ENCODE data around the gene SPDEF.

The SPDEF gene

GRCh38 chr6:34570066-34570833 lies 14.1 kb upstream of the SPDEF start:
- Histone ChIP-seq H2AK5ac (ENCODE audit: low read length) (no peak overlapping the region), H4K5ac (ENCODE audit: low read length) (no peak overlapping the region), H3K23ac (ENCODE audit: low read length) (no peak overlapping the region), H3K56ac (ENCODE audit: low read length) (no peak overlapping the region), H3K36me3 (ENCODE audit: control insufficient read depth, insufficient read depth, low read length) (no peaks in the 10 kb centered on the region), H3K4ac (ENCODE audit: low read depth, low read length) (no peak overlapping the region), H3K27ac (ENCODE audit: low read depth, low read length) (no peak overlapping the region), H3K79me1 (ENCODE audit: low read length) (no peaks in the 10 kb centered on the region), H3K9ac (ENCODE audit: low read length) (no peak overlapping the region), H2BK15ac (replicated peaks; ENCODE audit: low read depth) (no peak overlapping the region), H3K4me2 (ENCODE audit: low read length) (no peak overlapping the region), H2BK120ac (ENCODE audit: low read depth, low read length) (no peak overlapping the region), H3K18ac (ENCODE audit: low read length) (no peak overlapping the region), H3K4me1 (ENCODE audit: control insufficient read depth, low read depth, low read length) (peaks cover 2% of the 10 kb centered on the region), H3K79me2 (ENCODE audit: control insufficient read depth, insufficient read depth, low read length) (no peaks in the 10 kb centered on the region), H4K8ac (ENCODE audit: low read depth, low read length) (no peak overlapping the region), H2BK5ac (ENCODE audit: low read length) (no peak overlapping the region), H3K4me3 (ENCODE audit: low read length) (no peak overlapping the region), H3K27me3 (ENCODE audit: insufficient read depth, low read length, poor library complexity) (no peaks in the 10 kb centered on the region)
- no CpG with 5 or more reads among the region's 21 CpGs for WGBS (ENCODE audit: extremely low coverage, insufficient coverage, low lambda C conversion rate)
- DNase-seq, result no peak

DNA sequence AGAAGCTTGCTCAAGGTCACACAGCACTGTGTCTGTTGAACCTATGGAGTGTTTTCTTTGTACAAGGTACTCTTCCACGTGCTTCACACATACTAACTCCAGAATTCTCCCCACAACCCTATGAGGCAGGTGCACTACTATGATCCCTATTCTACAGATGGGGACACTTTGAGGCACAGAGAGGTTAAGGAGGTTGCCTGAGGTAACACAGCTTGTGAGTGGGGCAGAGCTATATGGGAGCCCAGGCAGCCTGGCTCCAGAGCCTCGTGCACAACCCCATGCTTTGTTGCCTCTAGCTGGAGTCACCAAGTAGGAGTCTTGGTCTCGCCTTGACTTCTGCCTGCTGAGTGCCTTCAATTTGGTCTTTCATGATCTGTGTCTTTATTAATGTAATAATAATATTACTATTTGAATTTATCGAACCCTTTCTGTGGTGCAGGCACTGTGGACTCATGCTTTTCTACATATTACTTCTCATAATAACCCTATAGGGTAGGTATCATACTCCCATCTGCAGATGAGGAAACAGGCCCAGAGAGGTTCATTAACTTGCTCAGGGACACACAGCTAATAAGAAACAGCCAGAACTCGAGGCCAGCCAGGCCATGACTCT lies 13.3 kb upstream of the SPDEF start:
- Histone ChIP-seq H2BK15ac (replicated peaks; ENCODE audit: low read depth) (no peak overlapping the region), H3K4me2 (ENCODE audit: low read length) (no peak overlapping the region), H3K4me1 (ENCODE audit: control insufficient read depth, low read depth, low read length) (no peaks in the 10 kb centered on the region), H3K79me1 (ENCODE audit: low read length) (no peaks in the 10 kb centered on the region), H2AK5ac (ENCODE audit: low read length) (no peak overlapping the region), H3K4ac (ENCODE audit: low read depth, low read length) (no peak overlapping the region), H3K18ac (ENCODE audit: low read length) (no peak overlapping the region), H2BK120ac (ENCODE audit: low read depth, low read length) (no peak overlapping the region), H4K5ac (ENCODE audit: low read length) (no peak overlapping the region), H3K56ac (ENCODE audit: low read length) (no peak overlapping the region), H3K79me2 (ENCODE audit: control insufficient read depth, insufficient read depth, low read length) (no peaks in the 10 kb centered on the region), H3K23ac (ENCODE audit: low read length) (no peak overlapping the region), H4K8ac (ENCODE audit: low read depth, low read length) (no peak overlapping the region), H3K27ac (ENCODE audit: low read depth, low read length) (no peak overlapping the region), H3K36me3 (ENCODE audit: control insufficient read depth, insufficient read depth, low read length) (no peaks in the 10 kb centered on the region), H3K4me3 (ENCODE audit: low read length) (no peak overlapping the region), H2BK5ac (ENCODE audit: low read length) (no peak overlapping the region), H3K9ac (ENCODE audit: low read length) (no peak overlapping the region), H3K27me3 (ENCODE audit: insufficient read depth, low read length, poor library complexity) (no peaks in the 10 kb centered on the region)
- WGBS (ENCODE audit: extremely low coverage, insufficient coverage, low lambda C conversion rate), result no CpG with 5 or more reads among the region's 5 CpGs
- DNase-seq, result no peak

DNA sequence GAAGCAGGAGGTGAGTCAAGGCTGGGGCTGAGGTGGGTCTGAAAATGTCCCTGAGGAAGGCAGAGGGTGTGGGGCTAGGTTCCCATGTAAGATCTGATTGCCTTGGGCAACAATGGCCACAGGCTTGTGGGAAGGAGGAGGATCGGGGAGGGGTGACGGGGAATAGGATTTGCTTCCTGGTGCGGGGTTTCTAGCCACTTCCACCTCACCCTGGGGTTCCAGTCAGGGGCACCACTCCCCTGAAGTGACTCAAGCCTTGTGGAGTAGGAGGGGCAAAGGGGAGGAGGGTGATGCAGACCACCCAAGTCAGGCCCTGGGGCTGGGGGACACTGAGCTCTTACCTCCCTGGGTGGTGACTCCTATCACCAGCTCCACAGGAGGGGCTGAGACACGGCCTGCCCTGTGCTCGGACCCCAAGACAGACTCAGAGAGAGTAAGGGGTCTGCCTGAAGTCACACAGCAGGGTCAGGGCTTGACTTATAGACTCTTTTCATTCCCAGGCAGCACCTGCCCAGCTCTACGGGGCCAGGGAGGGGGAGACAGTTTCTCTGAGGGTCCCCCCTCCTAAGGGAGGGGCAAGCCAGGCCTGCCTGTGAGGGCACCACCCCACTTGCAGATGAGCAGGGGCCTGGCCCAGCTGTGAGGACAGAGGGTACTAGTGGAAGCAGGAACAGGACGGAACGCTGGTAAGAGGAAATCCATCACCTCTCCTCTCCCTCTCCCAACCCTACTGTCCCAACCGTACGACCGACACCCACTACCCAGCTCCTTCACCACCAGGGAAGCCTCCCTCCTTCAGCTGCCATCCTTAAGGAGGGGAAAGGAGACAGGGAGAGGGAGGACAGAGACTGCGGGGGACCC lies 12.4 kb upstream of the SPDEF start:
- H3K4ac ChIP-seq (ENCODE audit: low read depth, low read length), result no peak overlapping the region
- no peaks in the 10 kb centered on the region for H3K79me1 ChIP-seq (ENCODE audit: low read length)
- H3K56ac ChIP-seq (ENCODE audit: low read length), result peak overlapping the region; percentile 6
- no peak overlapping the region for H4K5ac ChIP-seq (ENCODE audit: low read length)
- no peaks in the 10 kb centered on the region for H3K4me1 ChIP-seq (ENCODE audit: control insufficient read depth, low read depth, low read length)
- no CpG with 5 or more reads among the region's 12 CpGs for WGBS (ENCODE audit: extremely low coverage, insufficient coverage, low lambda C conversion rate)
- no peak overlapping the region for H4K8ac ChIP-seq (ENCODE audit: low read depth, low read length)
- no peak overlapping the region for H3K18ac ChIP-seq (ENCODE audit: low read length)
- H3K27me3 ChIP-seq (ENCODE audit: insufficient read depth, low read length, poor library complexity), result no peaks in the 10 kb centered on the region
- no peak overlapping the region for H3K9ac ChIP-seq (ENCODE audit: low read length)
- no peak overlapping the region for H3K4me3 ChIP-seq (ENCODE audit: low read length)
- H3K36me3 ChIP-seq (ENCODE audit: control insufficient read depth, insufficient read depth, low read length), result no peaks in the 10 kb centered on the region
- H3K27ac ChIP-seq (ENCODE audit: low read depth, low read length), result no peak overlapping the region
- DNase-seq, result no peak
- no peak overlapping the region for H3K23ac ChIP-seq (ENCODE audit: low read length)
- H3K79me2 ChIP-seq (ENCODE audit: control insufficient read depth, insufficient read depth, low read length), result no peaks in the 10 kb centered on the region
- H3K4me2 ChIP-seq (ENCODE audit: low read length), result no peak overlapping the region
- H2AK5ac ChIP-seq (ENCODE audit: low read length), result no peak overlapping the region
- no peak overlapping the region for H2BK5ac ChIP-seq (ENCODE audit: low read length)
- H2BK120ac ChIP-seq (ENCODE audit: low read depth, low read length), result no peak overlapping the region
- H2BK15ac ChIP-seq (replicated peaks; ENCODE audit: low read depth), result no peak overlapping the region

DNA sequence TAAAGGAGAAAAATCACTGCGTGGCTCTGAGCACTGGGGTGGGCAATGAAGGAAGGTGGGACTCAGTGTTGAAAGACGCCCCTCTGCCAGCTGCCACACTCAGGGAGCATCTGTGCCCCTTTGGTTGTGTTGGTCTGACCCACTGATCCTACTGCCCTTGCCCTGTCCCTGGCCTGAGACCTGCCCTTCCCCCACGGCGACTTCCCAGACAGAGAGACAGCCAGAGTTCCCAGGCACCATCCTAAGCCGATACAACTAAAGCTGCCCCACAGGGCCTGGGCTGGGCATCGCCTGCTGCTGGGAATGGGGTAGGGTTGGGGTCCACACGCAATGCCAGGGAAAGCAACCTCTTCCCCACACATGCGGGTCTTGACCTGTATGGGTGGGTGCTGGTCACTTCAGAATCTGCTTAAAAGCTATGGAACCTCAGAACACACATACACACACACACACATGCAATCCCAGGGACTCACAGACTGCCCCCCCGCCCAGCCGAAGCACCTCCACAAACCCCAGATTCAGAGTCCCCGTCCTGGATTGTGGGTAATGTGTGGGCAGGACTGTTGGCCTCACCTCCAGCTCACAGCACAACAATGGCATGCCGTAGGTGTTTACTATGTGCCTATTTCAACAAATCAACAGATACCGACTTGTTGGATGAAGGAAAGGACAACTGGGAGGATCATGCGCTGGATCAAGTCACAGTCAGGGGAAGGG lies 10.9 kb upstream of the SPDEF start:
- H3K36me3 ChIP-seq (ENCODE audit: control insufficient read depth, insufficient read depth, low read length), result no peaks in the 10 kb centered on the region
- no peak overlapping the region for H2BK120ac ChIP-seq (ENCODE audit: low read depth, low read length)
- no peaks in the 10 kb centered on the region for H3K79me2 ChIP-seq (ENCODE audit: control insufficient read depth, insufficient read depth, low read length)
- no peak overlapping the region for H2AK5ac ChIP-seq (ENCODE audit: low read length)
- no peak overlapping the region for H3K4me3 ChIP-seq (ENCODE audit: low read length)
- peak overlapping the region; percentile 16 for H3K23ac ChIP-seq (ENCODE audit: low read length)
- H3K4me1 ChIP-seq (ENCODE audit: control insufficient read depth, low read depth, low read length), result peaks cover 2% of the 10 kb centered on the region
- H3K56ac ChIP-seq (ENCODE audit: low read length), result no peak overlapping the region
- H2BK5ac ChIP-seq (ENCODE audit: low read length), result no peak overlapping the region
- no peak overlapping the region for H4K8ac ChIP-seq (ENCODE audit: low read depth, low read length)
- H3K4me2 ChIP-seq (ENCODE audit: low read length), result no peak overlapping the region
- no peak overlapping the region for H2BK15ac ChIP-seq (replicated peaks; ENCODE audit: low read depth)
- no peak overlapping the region for H4K5ac ChIP-seq (ENCODE audit: low read length)
- no peak overlapping the region for H3K4ac ChIP-seq (ENCODE audit: low read depth, low read length)
- DNase-seq, result no peak
- no peak overlapping the region for H3K27ac ChIP-seq (ENCODE audit: low read depth, low read length)
- no peak overlapping the region for H3K9ac ChIP-seq (ENCODE audit: low read length)
- no peaks in the 10 kb centered on the region for H3K27me3 ChIP-seq (ENCODE audit: insufficient read depth, low read length, poor library complexity)
- H3K79me1 ChIP-seq (ENCODE audit: low read length), result no peaks in the 10 kb centered on the region
- no CpG with 5 or more reads among the region's 14 CpGs for WGBS (ENCODE audit: extremely low coverage, insufficient coverage, low lambda C conversion rate)
- no peak overlapping the region for H3K18ac ChIP-seq (ENCODE audit: low read length)

GRCh38 chr6:34565722-34566137 lies 9.6 kb upstream of the SPDEF start:
- Histone ChIP-seq H2BK15ac (replicated peaks; ENCODE audit: low read depth) (no peak overlapping the region), H3K4me1 (ENCODE audit: control insufficient read depth, low read depth, low read length) (peaks cover 11% of the 10 kb centered on the region), H3K23ac (ENCODE audit: low read length) (no peak overlapping the region), H2BK5ac (ENCODE audit: low read length) (no peak overlapping the region), H3K79me2 (ENCODE audit: control insufficient read depth, insufficient read depth, low read length) (no peaks in the 10 kb centered on the region), H3K4me2 (ENCODE audit: low read length) (no peak overlapping the region), H3K9ac (ENCODE audit: low read length) (no peak overlapping the region), H2BK120ac (ENCODE audit: low read depth, low read length) (no peak overlapping the region), H2AK5ac (ENCODE audit: low read length) (no peak overlapping the region), H4K8ac (ENCODE audit: low read depth, low read length) (no peak overlapping the region), H3K18ac (ENCODE audit: low read length) (no peak overlapping the region), H4K5ac (ENCODE audit: low read length) (no peak overlapping the region), H3K27ac (ENCODE audit: low read depth, low read length) (no peak overlapping the region), H3K79me1 (ENCODE audit: low read length) (no peaks in the 10 kb centered on the region), H3K4me3 (ENCODE audit: low read length) (no peak overlapping the region), H3K36me3 (ENCODE audit: control insufficient read depth, insufficient read depth, low read length) (no peaks in the 10 kb centered on the region), H3K56ac (ENCODE audit: low read length) (no peak overlapping the region), H3K27me3 (ENCODE audit: insufficient read depth, low read length, poor library complexity) (no peaks in the 10 kb centered on the region), H3K4ac (ENCODE audit: low read depth, low read length) (no peak overlapping the region)
- DNase-seq, result no peak
- WGBS (ENCODE audit: extremely low coverage, insufficient coverage, low lambda C conversion rate), result no CpG with 5 or more reads among the region's 5 CpGs

Data from mesendoderm (in vitro differentiated cells).